Neural progenitor cell (in vitro differentiated cells): ENCODE data around the gene ZBTB20. TPM values are rescaled to one million over a fixed set of nuclear protein-coding genes. Genes with fewer than 3 reads are reported as not detected.

ENCODE experiments used
- DNase-seq: peaks from one replicate; pipeline ENCODE4 v3.0.0-alpha.2; 2016; ENCODE audit warnings: low spot score
- H2AFZ ChIP-seq: fragments of 200-600 bp; sonication (generic); replicated peaks from 2 replicates; pipeline ENCODE4 v1.6.1; 2016; ENCODE audit warnings: antibody characterized with exemption
- H3F3A ChIP-seq: fragments of 200-600 bp; sonication (generic); 2 replicates; pipeline ENCODE4 v1.6.1; 2016; ENCODE audit warnings: antibody characterized with exemption, low read depth
- H3K27ac ChIP-seq: fragments of 200-600 bp; sonication (generic); 2 replicates; pipeline ENCODE4 v1.5.1; 2016; ENCODE audit warnings: mild to moderate bottlenecking
- H3K27me3 ChIP-seq: fragments of 200-600 bp; sonication (generic); 2 replicates; pipeline ENCODE4 v1.6.1; 2016; ENCODE audit warnings: mild to moderate bottlenecking, moderate library complexity
- H3K36me3 ChIP-seq: fragments of 200-600 bp; sonication (generic); 2 replicates; pipeline ENCODE4 v1.5.1; 2016
- H3K4me1 ChIP-seq: fragments of 200-600 bp; sonication (generic); 2 replicates; pipeline ENCODE4 v1.6.1; 2016; ENCODE audit warnings: mixed run types
- H3K4me2 ChIP-seq: fragments of 200-600 bp; sonication (generic); 2 replicates; pipeline ENCODE4 v1.6.1; 2016
- H3K4me3 ChIP-seq: fragments of 200-600 bp; sonication (generic); 2 replicates; pipeline ENCODE4 v1.5.1; 2016
- H3K79me2 ChIP-seq: fragments of 200-600 bp; sonication (generic); 2 replicates; pipeline ENCODE4 v1.6.1; 2016; ENCODE audit warnings: low read depth
- H3K9ac ChIP-seq: fragments of 200-600 bp; sonication (generic); 2 replicates; pipeline ENCODE4 v1.6.1; 2016
- H3K9me3 ChIP-seq: fragments of 200-600 bp; sonication (generic); 2 replicates; pipeline ENCODE4 v1.5.1; 2016; ENCODE audit warnings: low read depth
- H4K20me1 ChIP-seq: fragments of 200-600 bp; sonication (generic); 2 replicates; pipeline ENCODE4 v1.6.1; 2016; ENCODE audit warnings: low read depth
- H3K27ac Mint-ChIP-seq: 3 replicates; pipeline ENCODE4 v1.8.0; 2021; ENCODE audit warnings: mixed read lengths
- H3K27me3 Mint-ChIP-seq: 2 replicates; pipeline ENCODE4 v1.8.0; 2022; ENCODE audit warnings: low read depth, mild to moderate bottlenecking, inconsistent platforms, moderate library complexity, mixed read lengths; ENCODE audit not compliant: insufficient read depth
- H3K36me3 Mint-ChIP-seq: 3 replicates; pipeline ENCODE4 v1.8.0; 2021; ENCODE audit warnings: mixed read lengths
- H3K4me1 Mint-ChIP-seq: 3 replicates; pipeline ENCODE4 v1.8.0; 2021; ENCODE audit warnings: mixed read lengths
- H3K4me3 Mint-ChIP-seq: 3 replicates; pipeline ENCODE4 v1.8.0; 2021; ENCODE audit warnings: mild to moderate bottlenecking, moderate library complexity, mixed read lengths
- H3K9me3 Mint-ChIP-seq: 3 replicates; pipeline ENCODE4 v1.8.0; 2020; ENCODE audit warnings: mixed read lengths
- EZH2 ChIP-seq: fragments of 200-600 bp; sonication (generic); IDR thresholded peaks from 2 replicates; pipeline ENCODE4 v1.6.1; 2017; ENCODE audit warnings: antibody characterized with exemption, mild to moderate bottlenecking, moderate library complexity
- EZH2phosphoT487 ChIP-seq: fragments of 200-600 bp; sonication (generic); IDR thresholded peaks from 2 replicates; pipeline ENCODE4 v1.6.1; 2017; ENCODE audit warnings: antibody characterized with exemption
- total RNA-seq: library from RNA; depleted of rRNA; stranded (reverse); fragments of >200 nt; gene quantifications from 2 replicates; pipeline ENCODE4 v1.2.3, GENCODE V29; 2015; ENCODE audit warnings: low replicate concordance
- TF ChIP-seq, protein P1 (sequence below): fragments of 200-600 bp; sonication (generic); IDR thresholded peaks from 2 replicates; pipeline ENCODE4 v1.5.1; 2017; ENCODE audit warnings: antibody characterized with exemption, mild to moderate bottlenecking

The ZBTB20 gene
- total RNA-seq, 1 donor from 2014 or later: 1.9 TPM

- Histone ChIP-seq H3K79me2 (no peaks in the 10 kb centered on the region), H3K27ac (no peak overlapping the region), H2AFZ (no peak overlapping the region), H3K4me3 (no peak overlapping the region), H3K36me3 (no peaks in the 10 kb centered on the region), H3K4me1 (peaks cover 7% of the 10 kb centered on the region), H3F3A (no peaks in the 10 kb centered on the region), H3K4me2 (no peak overlapping the region), H3K9ac (no peak overlapping the region), H4K20me1 (no peaks in the 10 kb centered on the region), H3K9me3 (no peaks in the 10 kb centered on the region), H3K27me3 (no peaks in the 10 kb centered on the region)
- Mint-ChIP-seq H3K9me3 (no peaks in the 10 kb centered on the region), H3K4me1 (peaks cover 24% of the 10 kb centered on the region), H3K36me3 (no peaks in the 10 kb centered on the region), H3K27me3 (no peaks in the 10 kb centered on the region), H3K27ac (no peak overlapping the region), H3K4me3 (no peak overlapping the region)
- DNase-seq: no peak
- TF ChIP-seq EZH2phosphoT487 (no peak), EZH2 (no peak)
- TF ChIP-seq, protein P1, sequence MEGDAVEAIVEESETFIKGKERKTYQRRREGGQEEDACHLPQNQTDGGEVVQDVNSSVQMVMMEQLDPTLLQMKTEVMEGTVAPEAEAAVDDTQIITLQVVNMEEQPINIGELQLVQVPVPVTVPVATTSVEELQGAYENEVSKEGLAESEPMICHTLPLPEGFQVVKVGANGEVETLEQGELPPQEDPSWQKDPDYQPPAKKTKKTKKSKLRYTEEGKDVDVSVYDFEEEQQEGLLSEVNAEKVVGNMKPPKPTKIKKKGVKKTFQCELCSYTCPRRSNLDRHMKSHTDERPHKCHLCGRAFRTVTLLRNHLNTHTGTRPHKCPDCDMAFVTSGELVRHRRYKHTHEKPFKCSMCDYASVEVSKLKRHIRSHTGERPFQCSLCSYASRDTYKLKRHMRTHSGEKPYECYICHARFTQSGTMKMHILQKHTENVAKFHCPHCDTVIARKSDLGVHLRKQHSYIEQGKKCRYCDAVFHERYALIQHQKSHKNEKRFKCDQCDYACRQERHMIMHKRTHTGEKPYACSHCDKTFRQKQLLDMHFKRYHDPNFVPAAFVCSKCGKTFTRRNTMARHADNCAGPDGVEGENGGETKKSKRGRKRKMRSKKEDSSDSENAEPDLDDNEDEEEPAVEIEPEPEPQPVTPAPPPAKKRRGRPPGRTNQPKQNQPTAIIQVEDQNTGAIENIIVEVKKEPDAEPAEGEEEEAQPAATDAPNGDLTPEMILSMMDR: no peak
These were observed 296.2 kb downstream of the ZBTB20 start for GRCh38 chr3:114850898-114851297.

GRCh38 chr3:114848643-114849350 is 298.3 kb downstream of the ZBTB20 start:
- TF ChIP-seq EZH2 (no peak), EZH2phosphoT487 (no peak)
- TF ChIP-seq, protein P1: no peak
- H3K36me3 ChIP-seq: no peaks in the 10 kb centered on the region
- Mint-ChIP-seq H3K27me3 (no peaks in the 10 kb centered on the region), H3K9me3 (no peaks in the 10 kb centered on the region), H3K27ac (no peak overlapping the region), H3K4me1 (peaks cover 11% of the 10 kb centered on the region), H3K36me3 (no peaks in the 10 kb centered on the region), H3K4me3 (no peak overlapping the region)
- DNase-seq: no peak
- no peak overlapping the region for H3K4me2 ChIP-seq
- no peak overlapping the region for H3K27ac ChIP-seq
- H4K20me1 ChIP-seq: no peaks in the 10 kb centered on the region
- no peaks in the 10 kb centered on the region for H3K79me2 ChIP-seq
- no peak overlapping the region for H3K4me3 ChIP-seq
- no peaks in the 10 kb centered on the region for H3F3A ChIP-seq
- H3K27me3 ChIP-seq: no peaks in the 10 kb centered on the region
- H3K9ac ChIP-seq: no peak overlapping the region
- no peaks in the 10 kb centered on the region for H3K9me3 ChIP-seq
- H3K4me1 ChIP-seq: no peaks in the 10 kb centered on the region
- H2AFZ ChIP-seq: no peak overlapping the region

GRCh38 chr3:114848082-114848481 is 299.0 kb downstream of the ZBTB20 start:
- no peaks in the 10 kb centered on the region for H4K20me1 ChIP-seq
- no peak overlapping the region for H3K4me2 ChIP-seq
- no peak overlapping the region for H3K4me3 Mint-ChIP-seq
- no peaks in the 10 kb centered on the region for H3K9me3 Mint-ChIP-seq
- H3K27me3 Mint-ChIP-seq: no peaks in the 10 kb centered on the region
- no peak overlapping the region for H2AFZ ChIP-seq
- TF ChIP-seq EZH2 (no peak), EZH2phosphoT487 (no peak)
- TF ChIP-seq, protein P1: no peak
- no peak overlapping the region for H3K27ac ChIP-seq
- no peak overlapping the region for H3K9ac ChIP-seq
- H3K4me1 ChIP-seq: no peaks in the 10 kb centered on the region
- peaks cover 1% of the 10 kb centered on the region for H3K36me3 Mint-ChIP-seq
- no peak for DNase-seq
- no peaks in the 10 kb centered on the region for H3F3A ChIP-seq
- peaks cover 11% of the 10 kb centered on the region for H3K4me1 Mint-ChIP-seq
- no peaks in the 10 kb centered on the region for H3K27me3 ChIP-seq
- no peak overlapping the region for H3K27ac Mint-ChIP-seq
- H3K79me2 ChIP-seq: no peaks in the 10 kb centered on the region
- no peaks in the 10 kb centered on the region for H3K9me3 ChIP-seq
- H3K36me3 ChIP-seq: no peaks in the 10 kb centered on the region
- H3K4me3 ChIP-seq: no peak overlapping the region
